Neuronal stem cell (in vitro differentiated cells): ENCODE measurements around the gene SS18L1.

Experiments used
- DNase-seq: peaks from one replicate; pipeline ENCODE4 v3.0.0-alpha.2; 2013; ENCODE audit warnings: low spot score
- H2AFZ ChIP-seq: one replicate; pipeline ENCODE4 v1.6.1; 2013; ENCODE audit warnings: mild to moderate bottlenecking, low read length, inconsistent platforms
- H2AK5ac ChIP-seq: 2 replicates; pipeline ENCODE4 v1.6.1; 2013; ENCODE audit warnings: low read depth, mild to moderate bottlenecking, inconsistent platforms, low read length, moderate library complexity, mixed read lengths
- H2BK120ac ChIP-seq: 2 replicates; pipeline ENCODE4 v1.6.1; 2013; ENCODE audit warnings: low read depth, mild to moderate bottlenecking, inconsistent platforms, low read length, moderate library complexity, mixed read lengths
- H2BK12ac ChIP-seq: one replicate; pipeline ENCODE4 v1.6.1; 2013; ENCODE audit warnings: low read length, inconsistent platforms
- H2BK15ac ChIP-seq: 2 replicates; pipeline ENCODE4 v1.6.1; 2013; ENCODE audit warnings: mild to moderate bottlenecking, low read length, inconsistent platforms, mixed read lengths
- H2BK5ac ChIP-seq: one replicate; pipeline ENCODE4 v1.6.1; 2013; ENCODE audit warnings: inconsistent platforms, mild to moderate bottlenecking, low read length, moderate library complexity
- H3K14ac ChIP-seq: one replicate; pipeline ENCODE4 v1.6.1; 2013; ENCODE audit warnings: low read length, inconsistent platforms
- H3K18ac ChIP-seq: 2 replicates; pipeline ENCODE4 v1.6.1; 2013; ENCODE audit warnings: low read length, inconsistent platforms
- H3K23ac ChIP-seq: 2 replicates; pipeline ENCODE4 v1.6.1; 2013; ENCODE audit warnings: low read depth, mild to moderate bottlenecking, mixed read lengths, low read length, inconsistent platforms; ENCODE audit not compliant: poor library complexity
- H3K27ac ChIP-seq: replicated peaks from 3 replicates; pipeline ENCODE4 v1.5.1; 2013; ENCODE audit warnings: low read length, inconsistent platforms
- H3K27me3 ChIP-seq, 3 experiments: 2 replicates each; pipeline ENCODE4 v1.6.1; 2013; ENCODE audit warnings: low read length in 3 of 3, mild to moderate bottlenecking in 2 of 3, inconsistent platforms in 1 of 3, low read depth in 1 of 3, mixed read lengths in 1 of 3, moderate library complexity in 1 of 3; ENCODE audit not compliant: control insufficient read depth in 3 of 3, insufficient read depth in 3 of 3
- H3K36me3 ChIP-seq, 2 donors: replicated peaks in 1 of 2; 2 replicates each; pipeline ENCODE4 v1.6.1; 2013; ENCODE audit warnings: low read length in 2 of 2; ENCODE audit not compliant: control insufficient read depth in 2 of 2, insufficient read depth in 2 of 2
- H3K4ac ChIP-seq: 2 replicates; pipeline ENCODE4 v1.6.1; 2013; ENCODE audit warnings: inconsistent platforms, mild to moderate bottlenecking, low read length, moderate library complexity
- H3K4me1 ChIP-seq, 2 donors: 1 replicate in 1 of 2; 2 replicates in 1 of 2; pipeline ENCODE4 v1.6.1; 2013; ENCODE audit warnings: low read length in 2 of 2, low read depth in 1 of 2; ENCODE audit not compliant: control insufficient read depth in 2 of 2, insufficient read depth in 1 of 2
- H3K4me2 ChIP-seq: one replicate; pipeline ENCODE4 v1.6.1; 2013; ENCODE audit warnings: mild to moderate bottlenecking, low read length, inconsistent platforms; ENCODE audit not compliant: insufficient read depth, poor library complexity, severe bottlenecking
- H3K4me3 ChIP-seq, 2 donors: 2 replicates each; pipeline ENCODE4 v1.5.1; 2013; ENCODE audit warnings: low read length in 2 of 2, mild to moderate bottlenecking in 2 of 2, inconsistent platforms in 1 of 2, moderate library complexity in 1 of 2
- H3K79me1 ChIP-seq: one replicate; pipeline ENCODE4 v1.6.1; 2013; ENCODE audit warnings: low read depth, mild to moderate bottlenecking, inconsistent platforms, low read length, moderate library complexity
- H3K9ac ChIP-seq: one replicate; pipeline ENCODE4 v1.6.1; 2013; ENCODE audit warnings: mild to moderate bottlenecking, low read depth, low read length, inconsistent platforms; ENCODE audit not compliant: poor library complexity
- H3K9me3 ChIP-seq, 2 donors: replicated peaks in 1 of 2; 2 replicates each; pipeline versions ENCODE3 to v1.6.1; 2013; ENCODE audit warnings: low read length in 2 of 2, mild to moderate bottlenecking in 2 of 2, inconsistent platforms in 1 of 2, low read depth in 1 of 2, mixed read lengths in 1 of 2, moderate library complexity in 1 of 2; ENCODE audit not compliant: control insufficient read depth in 2 of 2, insufficient read depth in 1 of 2
- H4K8ac ChIP-seq: one replicate; pipeline ENCODE4 v1.6.1; 2013; ENCODE audit warnings: low read depth, mild to moderate bottlenecking, inconsistent platforms, low read length, moderate library complexity
- H4K91ac ChIP-seq: one replicate; pipeline ENCODE4 v1.6.1; 2013; ENCODE audit warnings: low read length, low read depth, mild to moderate bottlenecking, inconsistent platforms; ENCODE audit not compliant: poor library complexity
- WGBS, 2 donors: extraction: QIAGEN DNeasy Blood & Tissue Kit; methylation state at CpG; one replicate each; pipeline ENCODE4 v1.1.7; 2013; ENCODE audit warnings: missing lambda C conversion rate in 2 of 2, mixed read lengths in 1 of 2; ENCODE audit not compliant: insufficient read length in 2 of 2, insufficient replicate concordance in 1 of 2; ENCODE audit errors: extremely low coverage in 2 of 2; 5-methylcytosine and 5-hydroxymethylcytosine counted together

Gene SS18L1

DNA sequence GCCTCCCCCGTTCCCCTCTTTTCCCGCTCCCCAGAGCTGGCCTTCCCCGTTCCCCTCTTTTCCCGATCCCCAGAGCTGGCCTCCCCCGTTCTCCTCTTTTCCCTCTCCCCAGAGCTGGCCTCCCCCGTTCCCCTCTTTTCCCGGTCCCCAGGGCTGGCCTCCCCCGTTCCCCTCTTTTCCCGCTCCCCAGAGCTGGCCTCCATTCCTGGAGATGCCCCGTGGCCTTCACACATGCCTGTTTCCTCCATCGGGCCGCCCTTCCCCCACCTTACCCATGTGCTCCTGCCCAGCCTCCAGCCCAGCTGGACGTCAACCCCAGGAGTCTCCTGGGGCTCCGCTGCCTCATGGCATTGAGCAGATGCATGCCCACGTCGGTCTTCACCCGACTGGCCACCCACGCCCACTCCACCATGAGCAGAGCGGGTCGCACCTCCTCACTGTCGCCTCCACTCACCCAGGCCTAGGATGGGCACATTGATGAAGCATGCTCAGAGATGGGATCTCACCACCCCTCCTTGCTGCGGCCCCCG, 8.3 kb downstream of the SS18L1 start:
- Histone ChIP-seq H2AFZ (no peak overlapping the region), H3K79me1 (peaks cover 43% of the 10 kb centered on the region), H2BK120ac (no peak overlapping the region), H3K9me3 (peaks cover 4 to 11% of the 10 kb centered on the region in 2 donors), H2BK12ac (no peak overlapping the region), H3K27ac (no peak overlapping the region), H3K9ac (peak overlapping the region; percentile 36), H2BK15ac (no peak overlapping the region), H3K18ac (no peak overlapping the region), H4K91ac (no peak overlapping the region), H4K8ac (no peak overlapping the region), H3K4ac (no peak overlapping the region), H3K27me3 (no peaks in the 10 kb centered on the region), H2BK5ac (no peak overlapping the region), H3K4me1 (peaks cover 4 to 9% of the 10 kb centered on the region in 2 donors), H3K14ac (no peak overlapping the region), H2AK5ac (no peak overlapping the region), H3K4me3 (no peak overlapping the region), H3K23ac (peak overlapping the region; percentile 26), H3K36me3 (peaks cover 14 to 66% of the 10 kb centered on the region in 2 donors), H3K4me2 (no peak overlapping the region)
- DNase-seq: no peak
- no CpG with 5 or more reads among the region's 23 CpGs for WGBS, 2 donors

DNA sequence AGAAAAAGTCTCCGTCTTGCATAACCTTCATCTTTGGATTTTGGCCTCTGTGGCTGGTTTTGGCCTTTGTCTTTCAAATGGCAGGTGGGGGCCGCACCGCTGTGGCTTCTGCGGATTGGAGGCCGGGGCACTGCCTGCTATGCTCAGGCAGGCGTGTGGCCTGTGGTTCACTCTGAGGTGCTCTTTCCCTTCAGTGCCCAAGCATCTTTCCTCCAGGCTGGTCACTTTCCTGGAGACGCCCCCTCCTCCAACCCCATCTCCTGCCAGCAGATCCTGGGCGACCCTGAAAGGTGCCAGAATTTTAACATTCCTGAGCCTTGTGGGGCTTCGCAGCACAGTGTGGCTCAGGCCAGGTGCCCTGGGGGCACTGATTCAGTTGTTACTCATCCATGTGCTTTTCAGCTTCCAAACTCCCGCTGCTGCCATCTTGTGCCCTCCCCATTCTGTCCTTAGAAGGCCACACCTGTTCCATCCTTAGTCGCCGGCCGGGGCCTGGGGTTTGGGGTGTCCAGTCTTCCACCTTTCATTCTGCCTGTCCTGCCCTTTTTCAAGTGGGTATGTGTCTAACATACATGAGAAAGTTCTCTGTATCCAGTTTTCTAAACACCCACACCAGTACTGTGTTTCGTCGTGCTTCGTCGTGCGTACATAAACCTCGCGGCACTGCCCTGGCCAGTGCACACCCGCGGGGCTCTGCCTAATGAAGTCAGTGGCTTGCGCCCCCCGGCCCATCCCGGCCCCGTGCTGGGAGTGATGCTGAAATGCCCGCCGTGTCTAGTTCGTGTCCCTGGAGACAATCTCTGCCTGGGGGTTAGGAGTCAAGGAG, 12.1 kb downstream of the SS18L1 start:
- Histone ChIP-seq H2BK120ac (no peak overlapping the region), H4K91ac (no peak overlapping the region), H3K9me3 (peaks cover 2 to 5% of the 10 kb centered on the region in 2 donors), H2AFZ (no peak overlapping the region), H3K27me3 (no peaks in the 10 kb centered on the region), H3K27ac (no peak overlapping the region), H2BK15ac (no peak overlapping the region), H2BK12ac (no peak overlapping the region), H2AK5ac (no peak overlapping the region), H3K4ac (no peak overlapping the region), H3K4me3 (no peak overlapping the region), H3K4me1 (peaks cover 4% of the 10 kb centered on the region in 2 donors), H4K8ac (no peak overlapping the region), H3K14ac (no peak overlapping the region), H3K23ac (no peak overlapping the region), H3K36me3 (peaks cover 19 to 76% of the 10 kb centered on the region in 2 donors), H3K9ac (no peak overlapping the region), H2BK5ac (no peak overlapping the region), H3K18ac (no peak overlapping the region), H3K79me1 (peaks cover 39% of the 10 kb centered on the region), H3K4me2 (no peak overlapping the region)
- no peak for DNase-seq
- no CpG with 5 or more reads among the region's 29 CpGs for WGBS, 2 donors

DNA sequence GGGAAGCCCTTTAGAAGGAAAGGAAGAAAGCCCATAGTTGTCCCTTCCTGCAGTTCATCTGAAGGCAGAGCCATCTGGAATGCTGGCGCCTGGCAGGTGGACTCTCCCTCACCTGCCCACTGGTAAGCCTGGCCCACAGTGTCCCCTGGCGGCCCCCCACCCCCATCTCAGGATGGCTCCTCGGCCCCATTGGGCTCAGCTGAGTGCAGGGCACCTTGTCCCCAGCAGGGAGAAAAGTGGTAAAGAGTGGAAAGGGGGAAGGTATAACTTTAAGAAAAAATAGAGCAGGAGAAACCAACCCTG, 12.6 kb downstream of the SS18L1 start:
- Histone ChIP-seq H3K27ac (no peak overlapping the region), H3K79me1 (peaks cover 36% of the 10 kb centered on the region), H4K91ac (no peak overlapping the region), H3K36me3 (peaks cover 22 to 76% of the 10 kb centered on the region in 2 donors), H2BK5ac (no peak overlapping the region), H3K23ac (no peak overlapping the region), H3K9ac (peak overlapping the region; percentile 73), H3K4me3 (no peak overlapping the region), H2AK5ac (no peak overlapping the region), H4K8ac (no peak overlapping the region), H2AFZ (no peak overlapping the region), H2BK12ac (no peak overlapping the region), H3K4me1 (peaks cover 4% of the 10 kb centered on the region in 2 donors), H3K14ac (no peak overlapping the region), H3K4ac (no peak overlapping the region), H2BK15ac (no peak overlapping the region), H3K9me3 (peaks cover 2 to 5% of the 10 kb centered on the region in 2 donors), H2BK120ac (no peak overlapping the region), H3K27me3 (no peaks in the 10 kb centered on the region), H3K18ac (no peak overlapping the region), H3K4me2 (no peak overlapping the region)
- no peak for DNase-seq
- no CpG with 5 or more reads among the region's 3 CpGs for WGBS, 2 donors

DNA sequence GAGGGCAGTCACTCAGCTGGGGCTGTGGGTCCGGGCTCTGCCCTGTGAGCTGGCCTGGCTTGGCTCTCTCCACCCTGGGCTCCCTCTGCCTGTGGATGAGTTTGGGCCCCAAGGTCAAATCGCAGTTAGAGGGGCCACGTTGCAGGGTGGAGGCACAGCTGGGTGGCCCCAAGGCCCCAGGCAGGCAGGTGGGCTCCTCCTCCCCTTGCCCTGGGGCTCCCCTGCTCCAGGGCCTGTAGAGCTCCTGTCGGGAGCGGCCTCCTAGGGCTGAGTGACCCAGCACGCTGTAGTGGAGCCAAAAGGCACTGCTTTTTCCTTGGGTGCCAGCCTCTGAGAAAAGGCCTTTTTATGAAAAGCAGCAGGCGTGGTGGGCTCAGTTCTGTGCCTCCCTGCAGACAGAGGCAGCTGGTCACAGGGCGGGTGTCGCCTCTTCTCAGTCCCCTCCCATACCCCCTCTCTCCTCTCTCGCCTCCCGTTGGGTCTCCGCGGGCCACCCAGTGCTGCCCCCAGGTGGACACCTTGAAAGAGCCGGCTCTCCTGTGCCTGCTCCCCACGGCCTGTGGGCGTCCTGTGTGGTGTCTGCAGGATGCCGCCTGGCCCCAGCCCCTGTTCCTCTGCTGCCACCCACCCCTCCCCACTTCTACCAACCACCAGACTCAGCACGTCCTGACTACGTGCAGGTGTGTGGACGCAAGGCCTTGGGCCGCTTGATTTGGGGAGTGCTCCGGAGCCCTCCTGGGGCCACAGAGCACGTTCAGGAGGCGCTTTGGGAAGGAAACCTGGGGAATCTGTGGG, 13.2 kb downstream of the SS18L1 start:
- Histone ChIP-seq H2AK5ac (peak overlapping the region; percentile 6), H2BK12ac (peak overlapping the region; percentile 60), H3K9me3 (peaks cover 2 to 5% of the 10 kb centered on the region in 2 donors), H4K8ac (no peak overlapping the region), H3K4me3 (no peak overlapping the region), H3K27ac (no peak overlapping the region), H3K14ac (peak overlapping the region; percentile 0), H4K91ac (no peak overlapping the region), H3K4me2 (no peak overlapping the region), H3K9ac (peak overlapping the region; percentile 73), H3K79me1 (peaks cover 36% of the 10 kb centered on the region), H3K27me3 (no peaks in the 10 kb centered on the region), H2BK120ac (no peak overlapping the region), H3K18ac (peak overlapping the region; percentile 83), H2BK5ac (no peak overlapping the region), H2BK15ac (no peak overlapping the region), H3K36me3 (peaks cover 27 to 80% of the 10 kb centered on the region in 2 donors), H3K4ac (no peak overlapping the region), H2AFZ (no peak overlapping the region), H3K4me1 (peaks cover 4% of the 10 kb centered on the region in 2 donors), H3K23ac (peak overlapping the region; percentile 35)
- DNase-seq: no peak
- no CpG with 5 or more reads among the region's 24 CpGs for WGBS, 2 donors
